Retinal pigment epithelial cell (primary cell): ENCODE results near the gene KRT76.
"Not testable (repeated sequence)": the region's sequence is repeated elsewhere in the genome, so short reads cannot be mapped to it uniquely, and the experiment has no call there.

ENCODE experiments used
- DNase-seq: peaks from one replicate; pipeline ENCODE4 v3.0.0-alpha.2; 2010; ENCODE audit warnings: low read depth
- H3K4me3 ChIP-seq: 2 replicates; pipeline ENCODE4 v1.5.1; 2011; ENCODE audit warnings: mild to moderate bottlenecking, low read length, control low read depth, moderate library complexity
- CTCF ChIP-seq: conservative IDR thresholded peaks from 2 replicates; pipeline ENCODE4 v1.5.1; 2011; ENCODE audit warnings: low read depth, low read length, control low read depth, inconsistent platforms

The KRT76 gene

GRCh38 chr12:52765702-52766101 is 11.4 kb downstream of the KRT76 start:
- H3K4me3 ChIP-seq: no peak overlapping the region
- no peak for DNase-seq
- no peak for TF ChIP-seq CTCF

GRCh38 chr12:52763991-52764390 is 13.2 kb downstream of the KRT76 start:
- no peak for TF ChIP-seq CTCF
- DNase-seq: no peak
- H3K4me3 ChIP-seq: no peak overlapping the region

GRCh38 chr12:52763036-52763659 is 14.0 kb downstream of the KRT76 start:
- H3K4me3 ChIP-seq: no peak overlapping the region
- DNase-seq: no peak
- no peak for TF ChIP-seq CTCF

GRCh38 chr12:52761802-52762201 is 15.3 kb downstream of the KRT76 start:
- no peak for TF ChIP-seq CTCF
- no peak for DNase-seq
- H3K4me3 ChIP-seq: no peak overlapping the region

GRCh38 chr12:52761218-52761617 is 15.9 kb downstream of the KRT76 start:
- DNase-seq, H3K4me3 ChIP-seq: not testable (repeated sequence)

GRCh38 chr12:52760623-52761022 is 16.5 kb downstream of the KRT76 start:
- no peak overlapping the region for H3K4me3 ChIP-seq
- no peak for DNase-seq
- TF ChIP-seq CTCF: no peak

- H3K4me3 ChIP-seq: no peak overlapping the region
- DNase-seq: no peak
- no peak for TF ChIP-seq CTCF
These were observed 17.4 kb downstream of the KRT76 start for GRCh38 chr12:52759695-52760094.

GRCh38 chr12:52759218-52759617 is 17.9 kb downstream of the KRT76 start:
- no peak overlapping the region for H3K4me3 ChIP-seq
- no peak for TF ChIP-seq CTCF
- DNase-seq: no peak
